ENCODE results near the gene CMIP.
A peak's percentile ranks its signal among the peaks of the same experiment; 100 is the strongest.

CMIP gene

GRCh38 chr16:81652798-81653505 is 208.3 kb downstream of the CMIP start:
- WGBS = 93% methylated on average over 21 of the region's 21 CpGs
- no peaks in the 10 kb centered on the region for H3K9me3 ChIP-seq (ENCODE audit: control insufficient read depth, low read length)

GRCh38 chr16:81654346-81654745 is 209.7 kb downstream of the CMIP start:
- Histone ChIP-seq H2BK15ac (ENCODE audit: low read depth, poor library complexity, severe bottlenecking) (no peak overlapping the region), H3K18ac (ENCODE audit: low read depth in 1 of 2, low read length in 2 of 2) (no peak overlapping the region), H2BK5ac (ENCODE audit: low read depth, low read length, poor library complexity, severe bottlenecking) (no peak overlapping the region), H4K8ac (ENCODE audit: low read length) (no peak overlapping the region), H3K4me1 (ENCODE audit: control insufficient read depth, insufficient read depth, low read depth, low read length) (peaks cover 24% of the 10 kb centered on the region), H3K9ac (ENCODE audit: low read length) (no peak overlapping the region), H3K4ac (ENCODE audit: low read depth in 1 of 2, low read length in 2 of 2) (no peak overlapping the region), H3K79me1 (replicated peaks; ENCODE audit: low read length, poor library complexity, severe bottlenecking) (peaks cover 23% of the 10 kb centered on the region), H4K91ac (ENCODE audit: low read length) (no peak overlapping the region), H2AFZ (ENCODE audit: low read depth, low read length) (no peak overlapping the region), H3K27me3 (ENCODE audit: control insufficient read depth in 1 of 2, insufficient read depth in 1 of 2, low read length in 2 of 2) (no peaks in the 10 kb centered on the region), H2BK120ac (ENCODE audit: low read depth, low read length) (no peak overlapping the region), H3K4me2 (ENCODE audit: low read length, poor library complexity, severe bottlenecking) (no peak overlapping the region), H3K14ac (ENCODE audit: low read length in 2 of 2) (no peak overlapping the region), H3K36me3 (ENCODE audit: control insufficient read depth in 1 of 2, insufficient read depth in 2 of 2, low read depth in 1 of 2, low read length in 2 of 2) (peaks cover 29 to 30% of the 10 kb centered on the region in 2 experiments), H3K23ac (ENCODE audit: low read length in 2 of 2) (no peak overlapping the region), H3K27ac (ENCODE audit: low read length, poor library complexity, severe bottlenecking) (no peak overlapping the region), H3K4me3 (ENCODE audit: insufficient read depth in 1 of 2, low read depth in 1 of 2, low read length in 2 of 2) (no peak overlapping the region), H2AK5ac (ENCODE audit: low read length, severe bottlenecking) (no peak overlapping the region), H3K9me3 (ENCODE audit: control insufficient read depth, low read length) (no peaks in the 10 kb centered on the region), H2BK12ac (ENCODE audit: low read length in 2 of 2) (no peak overlapping the region)
- DNase-seq = no peak
- 100% methylated on average over 1 of the region's 1 CpG for WGBS

More at GRCh38 chr16:81652798-81653505, 208.3 kb downstream of the CMIP start:
- no peak overlapping the region for H2BK12ac ChIP-seq (ENCODE audit: low read length in 2 of 2)
- no peak overlapping the region for H3K14ac ChIP-seq (ENCODE audit: low read length in 2 of 2)
- no peak overlapping the region for H3K4me2 ChIP-seq (ENCODE audit: low read length, poor library complexity, severe bottlenecking)
- no peak overlapping the region for H3K27ac ChIP-seq (ENCODE audit: low read length, poor library complexity, severe bottlenecking)
- H4K91ac ChIP-seq (ENCODE audit: low read length) = no peak overlapping the region
- no peak overlapping the region for H2AFZ ChIP-seq (ENCODE audit: low read depth, low read length)
- no peaks in the 10 kb centered on the region for H3K27me3 ChIP-seq (ENCODE audit: control insufficient read depth in 1 of 2, insufficient read depth in 1 of 2, low read length in 2 of 2)
- peaks cover 17 to 22% of the 10 kb centered on the region in 2 experiments for H3K36me3 ChIP-seq (ENCODE audit: control insufficient read depth in 1 of 2, insufficient read depth in 2 of 2, low read depth in 1 of 2, low read length in 2 of 2)
- H2BK15ac ChIP-seq (ENCODE audit: low read depth, poor library complexity, severe bottlenecking) = no peak overlapping the region
- H2BK5ac ChIP-seq (ENCODE audit: low read depth, low read length, poor library complexity, severe bottlenecking) = no peak overlapping the region
- no peak for DNase-seq
- no peak overlapping the region for H3K9ac ChIP-seq (ENCODE audit: low read length)
- H3K4me1 ChIP-seq (ENCODE audit: control insufficient read depth, insufficient read depth, low read depth, low read length) = peaks cover 29% of the 10 kb centered on the region
- no peak overlapping the region for H3K23ac ChIP-seq (ENCODE audit: low read length in 2 of 2)
- peaks cover 28% of the 10 kb centered on the region for H3K79me1 ChIP-seq (replicated peaks; ENCODE audit: low read length, poor library complexity, severe bottlenecking)
- no peak overlapping the region for H4K8ac ChIP-seq (ENCODE audit: low read length)
- H2AK5ac ChIP-seq (ENCODE audit: low read length, severe bottlenecking) = no peak overlapping the region
- H3K4ac ChIP-seq (ENCODE audit: low read depth in 1 of 2, low read length in 2 of 2) = no peak overlapping the region
- no peak overlapping the region for H3K18ac ChIP-seq (ENCODE audit: low read depth in 1 of 2, low read length in 2 of 2)
- H3K4me3 ChIP-seq (ENCODE audit: insufficient read depth in 1 of 2, low read depth in 1 of 2, low read length in 2 of 2) = no peak overlapping the region
- H2BK120ac ChIP-seq (ENCODE audit: low read depth, low read length) = no peak overlapping the region

GRCh38 chr16:81655469-81656162 is 211.0 kb downstream of the CMIP start:
- H3K4ac ChIP-seq (ENCODE audit: low read depth in 1 of 2, low read length in 2 of 2) = no peak overlapping the region
- peaks cover 32 to 33% of the 10 kb centered on the region in 2 experiments for H3K36me3 ChIP-seq (ENCODE audit: control insufficient read depth in 1 of 2, insufficient read depth in 2 of 2, low read depth in 1 of 2, low read length in 2 of 2)
- no peak overlapping the region for H3K27ac ChIP-seq (ENCODE audit: low read length, poor library complexity, severe bottlenecking)
- WGBS = 98% methylated on average over 14 of the region's 14 CpGs
- H2AFZ ChIP-seq (ENCODE audit: low read depth, low read length) = no peak overlapping the region
- H3K14ac ChIP-seq (ENCODE audit: low read length in 2 of 2) = no peak overlapping the region
- H3K4me3 ChIP-seq (ENCODE audit: insufficient read depth in 1 of 2, low read depth in 1 of 2, low read length in 2 of 2) = no peak overlapping the region
- no peak for DNase-seq
- no peak overlapping the region for H3K18ac ChIP-seq (ENCODE audit: low read depth in 1 of 2, low read length in 2 of 2)
- peaks cover 17% of the 10 kb centered on the region for H3K79me1 ChIP-seq (replicated peaks; ENCODE audit: low read length, poor library complexity, severe bottlenecking)
- H3K23ac ChIP-seq (ENCODE audit: low read length in 2 of 2) = no peak overlapping the region
- H2AK5ac ChIP-seq (ENCODE audit: low read length, severe bottlenecking) = peak overlapping the region; percentile 23
- H4K91ac ChIP-seq (ENCODE audit: low read length) = no peak overlapping the region
- H3K27me3 ChIP-seq (ENCODE audit: control insufficient read depth in 1 of 2, insufficient read depth in 1 of 2, low read length in 2 of 2) = no peaks in the 10 kb centered on the region
- H2BK120ac ChIP-seq (ENCODE audit: low read depth, low read length) = no peak overlapping the region
- H4K8ac ChIP-seq (ENCODE audit: low read length) = no peak overlapping the region
- H2BK12ac ChIP-seq (ENCODE audit: low read length in 2 of 2) = no peak overlapping the region
- H2BK5ac ChIP-seq (ENCODE audit: low read depth, low read length, poor library complexity, severe bottlenecking) = no peak overlapping the region
- H3K4me1 ChIP-seq (ENCODE audit: control insufficient read depth, insufficient read depth, low read depth, low read length) = peaks cover 20% of the 10 kb centered on the region
- no peak overlapping the region for H3K4me2 ChIP-seq (ENCODE audit: low read length, poor library complexity, severe bottlenecking)
- H3K9ac ChIP-seq (ENCODE audit: low read length) = no peak overlapping the region
- H2BK15ac ChIP-seq (ENCODE audit: low read depth, poor library complexity, severe bottlenecking) = no peak overlapping the region
- no peaks in the 10 kb centered on the region for H3K9me3 ChIP-seq (ENCODE audit: control insufficient read depth, low read length)

GRCh38 chr16:81657224-81657623 is 212.6 kb downstream of the CMIP start:
- Histone ChIP-seq H3K4me1 (ENCODE audit: control insufficient read depth, insufficient read depth, low read depth, low read length) (peaks cover 31% of the 10 kb centered on the region), H3K4me2 (ENCODE audit: low read length, poor library complexity, severe bottlenecking) (no peak overlapping the region), H3K18ac (ENCODE audit: low read depth in 1 of 2, low read length in 2 of 2) (no peak overlapping the region), H2AK5ac (ENCODE audit: low read length, severe bottlenecking) (no peak overlapping the region), H2BK12ac (ENCODE audit: low read length in 2 of 2) (no peak overlapping the region), H2BK5ac (ENCODE audit: low read depth, low read length, poor library complexity, severe bottlenecking) (no peak overlapping the region), H3K4me3 (ENCODE audit: insufficient read depth in 1 of 2, low read depth in 1 of 2, low read length in 2 of 2) (no peak overlapping the region), H2AFZ (ENCODE audit: low read depth, low read length) (no peak overlapping the region), H3K27ac (ENCODE audit: low read length, poor library complexity, severe bottlenecking) (no peak overlapping the region), H3K9me3 (ENCODE audit: control insufficient read depth, low read length) (no peaks in the 10 kb centered on the region), H3K36me3 (ENCODE audit: control insufficient read depth in 1 of 2, insufficient read depth in 2 of 2, low read depth in 1 of 2, low read length in 2 of 2) (peaks cover 31 to 45% of the 10 kb centered on the region in 2 experiments), H2BK120ac (ENCODE audit: low read depth, low read length) (no peak overlapping the region), H3K14ac (ENCODE audit: low read length in 2 of 2) (no peak overlapping the region), H3K9ac (ENCODE audit: low read length) (no peak overlapping the region), H3K27me3 (ENCODE audit: control insufficient read depth in 1 of 2, insufficient read depth in 1 of 2, low read length in 2 of 2) (no peaks in the 10 kb centered on the region), H3K4ac (ENCODE audit: low read depth in 1 of 2, low read length in 2 of 2) (no peak overlapping the region), H2BK15ac (ENCODE audit: low read depth, poor library complexity, severe bottlenecking) (no peak overlapping the region), H3K79me1 (replicated peaks; ENCODE audit: low read length, poor library complexity, severe bottlenecking) (peaks cover 9% of the 10 kb centered on the region), H3K23ac (ENCODE audit: low read length in 2 of 2) (no peak overlapping the region), H4K8ac (ENCODE audit: low read length) (no peak overlapping the region), H4K91ac (ENCODE audit: low read length) (no peak overlapping the region)
- no peak for DNase-seq
- 79% methylated on average over 8 of the region's 8 CpGs for WGBS
